COLO668 (cell line): ENCODE results near the gene DLGAP3.
A peak's percentile ranks its signal among the peaks of the same experiment; 100 is the strongest.
"Not testable (repeated sequence)": the region's sequence is repeated elsewhere in the genome, so short reads cannot be mapped to it uniquely, and the experiment has no call there.

Experiments used
- DNase-seq: peaks from one replicate; lab custom pipeline; 2025; ENCODE audit not compliant: unreplicated experiment; lab: John Stamatoyannopoulos, UW

DLGAP3 gene

GRCh38 chr1:34929497-34929852 lies at the start of gene DLGAP3:
Gene DLGAP3 (minus strand): TSS chr1:34929650. CDS start chr1:34905383, 24,267 bp downstream.
- DNase-seq = peak; percentile 68

DNA sequence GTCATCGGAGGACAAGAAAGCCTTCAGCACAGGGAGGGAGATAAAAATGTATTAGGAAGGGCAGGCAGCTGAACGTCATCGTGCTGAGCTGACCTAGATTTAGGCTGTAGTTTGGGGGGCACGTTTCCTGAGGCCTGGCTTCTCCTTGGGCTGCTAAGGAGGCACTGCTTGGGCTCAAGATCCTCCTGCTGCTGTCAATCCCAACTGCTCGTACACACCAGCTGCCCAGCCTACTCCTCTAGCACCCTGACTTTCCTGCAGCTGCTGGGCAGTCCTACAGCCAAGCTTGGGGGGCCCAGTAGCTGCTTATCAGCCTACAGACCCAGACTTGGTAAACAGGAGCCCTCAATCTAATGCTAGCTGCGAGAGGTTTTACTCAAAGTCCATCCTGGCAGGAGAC lies 49.5 kb upstream of the DLGAP3 start:
- DNase-seq = no peak

- no peak for DNase-seq
Observed at GRCh38 chr1:34977858-34978257, 48.4 kb upstream of the DLGAP3 start.

- DNase-seq = no peak
Observed at GRCh38 chr1:34977210-34977471, 47.7 kb upstream of the DLGAP3 start.

DNA sequence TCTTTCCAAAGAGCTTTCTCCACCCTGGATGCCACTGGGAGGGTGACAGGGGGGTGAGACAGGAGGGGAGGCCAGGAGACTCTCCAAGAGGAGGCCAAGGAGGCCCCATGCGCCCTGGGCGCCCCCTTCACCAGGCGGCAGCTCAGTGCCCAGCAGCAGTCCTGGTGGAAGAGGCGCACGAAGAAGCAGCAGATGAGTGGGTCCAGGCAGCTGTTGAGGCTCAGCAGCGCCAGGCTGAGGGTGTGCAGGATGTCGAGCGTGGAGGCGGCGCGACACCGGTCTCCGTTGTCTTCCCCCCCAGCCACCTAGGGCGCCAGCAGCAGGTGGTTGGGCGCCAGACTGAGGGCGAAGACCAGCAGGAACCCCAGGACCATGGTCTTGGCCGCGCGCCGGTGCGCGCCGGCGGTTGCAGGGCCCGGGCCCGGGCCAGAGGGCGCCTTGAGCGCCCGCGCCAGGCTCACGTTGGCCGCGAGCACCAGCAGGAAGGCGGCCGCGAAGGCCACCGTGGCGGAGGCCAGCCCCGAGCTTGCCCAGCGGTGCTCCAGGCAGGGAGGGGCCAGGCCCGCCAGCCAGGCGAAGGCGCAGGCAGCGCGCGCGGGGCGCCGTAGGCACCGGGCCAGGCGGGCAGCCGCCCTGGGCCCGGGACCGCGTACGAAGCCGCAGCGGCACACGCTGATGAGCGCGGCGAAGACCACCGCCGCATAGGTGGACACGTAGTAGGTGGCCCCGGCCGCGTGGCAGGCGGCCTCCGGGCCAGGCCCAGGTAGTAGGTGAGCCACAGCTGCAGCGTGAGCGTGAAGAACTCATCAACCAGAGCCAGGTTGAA lies 47.1 kb upstream of the DLGAP3 start:
- DNase-seq = no peak

- no peak for DNase-seq
Observed at GRCh38 chr1:34975771-34976170, 46.3 kb upstream of the DLGAP3 start.

GRCh38 chr1:34975338-34975737 lies 45.9 kb upstream of the DLGAP3 start:
- DNase-seq = no peak

- no peak for DNase-seq
Observed at GRCh38 chr1:34974626-34975025, 45.2 kb upstream of the DLGAP3 start.

- DNase-seq = no peak
Observed at GRCh38 chr1:34973326-34973725, 43.9 kb upstream of the DLGAP3 start.

DNA sequence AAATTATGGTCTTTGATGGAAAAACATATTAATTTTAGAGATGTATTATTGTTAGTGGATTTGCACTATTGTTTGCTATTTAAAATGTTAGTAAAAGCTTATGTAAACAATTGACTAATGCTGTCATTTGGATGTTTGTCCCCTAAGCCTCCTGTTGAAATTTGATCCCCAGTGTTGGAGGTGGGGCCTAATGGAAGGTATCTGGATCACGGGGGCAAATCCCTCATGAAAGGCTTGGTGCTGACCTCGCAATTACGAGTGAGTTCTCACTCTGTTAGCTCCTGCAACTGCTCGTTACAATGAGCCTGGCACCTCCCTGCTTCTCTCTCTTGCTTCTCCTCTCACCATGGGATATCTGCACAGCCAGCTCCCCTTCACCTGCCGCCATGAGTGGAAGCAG lies 41.4 kb upstream of the DLGAP3 start:
- peak; percentile 60 for DNase-seq

GRCh38 chr1:34970220-34970735 lies 40.8 kb upstream of the DLGAP3 start:
- DNase-seq = no peak

GRCh38 chr1:34968297-34968696 lies 38.8 kb upstream of the DLGAP3 start:
- not testable (repeated sequence) for DNase-seq

DNA sequence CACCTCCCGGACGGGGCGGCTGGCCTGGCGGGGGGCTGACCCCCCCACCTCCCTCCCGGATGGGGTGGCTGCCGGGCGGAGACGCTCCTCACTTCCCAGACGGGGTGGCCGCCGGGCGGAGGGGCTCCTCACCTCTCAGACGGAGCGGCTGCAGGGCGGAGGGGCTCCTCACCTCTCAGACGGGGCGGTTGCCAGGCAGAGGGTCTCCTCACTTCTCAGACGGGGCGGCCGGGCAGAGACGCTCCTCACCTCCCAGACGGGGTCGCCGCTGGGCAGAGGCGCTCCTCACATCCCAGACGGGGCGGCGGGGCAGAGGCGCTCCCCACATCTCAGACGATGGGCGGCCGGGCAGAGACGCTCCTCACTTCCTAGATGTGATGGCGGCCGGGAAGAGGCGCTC lies 38.2 kb upstream of the DLGAP3 start:
- not testable (repeated sequence) for DNase-seq

DNA sequence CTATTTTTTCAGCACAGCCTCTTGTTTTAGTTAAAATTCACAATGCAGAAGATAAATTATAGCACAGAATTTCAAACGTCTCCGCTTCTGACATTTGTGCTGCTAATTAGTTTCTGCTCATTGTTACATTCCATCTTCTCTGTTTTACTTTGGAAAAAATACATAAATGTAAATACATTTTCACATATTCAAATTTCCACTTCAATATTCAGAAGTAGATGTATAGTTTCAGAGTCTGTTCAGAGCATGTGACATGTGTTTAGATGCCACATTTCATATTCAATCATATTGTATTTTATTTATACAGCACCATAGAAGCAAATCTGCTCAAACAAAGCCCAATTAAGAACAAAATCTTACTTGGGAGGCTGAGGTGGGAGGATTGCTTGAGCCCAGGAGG lies 36.1 kb upstream of the DLGAP3 start:
- no peak for DNase-seq

- no peak for DNase-seq
Observed at GRCh38 chr1:34950428-34950827, 21.0 kb upstream of the DLGAP3 start.

DNA sequence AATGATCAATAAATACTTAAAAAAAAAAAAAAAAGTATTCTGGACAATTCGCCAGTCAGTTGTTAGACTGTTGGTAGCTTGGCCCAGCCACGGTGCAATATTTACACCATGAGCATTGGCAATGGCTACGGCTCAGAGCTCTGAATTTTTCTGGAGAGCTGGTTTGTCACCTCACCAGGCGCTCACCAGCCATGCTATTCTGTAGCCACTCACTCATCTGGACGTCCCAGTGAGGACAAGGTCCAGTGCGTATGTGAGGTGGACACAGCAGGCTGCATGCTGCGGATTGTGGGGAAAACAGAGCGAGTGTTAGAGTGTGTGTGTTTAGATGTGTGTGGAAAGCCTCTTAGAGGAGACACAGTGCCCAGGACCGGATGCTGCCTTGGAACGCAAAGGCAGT lies 19.3 kb upstream of the DLGAP3 start:
- not testable (repeated sequence) for DNase-seq

DNA sequence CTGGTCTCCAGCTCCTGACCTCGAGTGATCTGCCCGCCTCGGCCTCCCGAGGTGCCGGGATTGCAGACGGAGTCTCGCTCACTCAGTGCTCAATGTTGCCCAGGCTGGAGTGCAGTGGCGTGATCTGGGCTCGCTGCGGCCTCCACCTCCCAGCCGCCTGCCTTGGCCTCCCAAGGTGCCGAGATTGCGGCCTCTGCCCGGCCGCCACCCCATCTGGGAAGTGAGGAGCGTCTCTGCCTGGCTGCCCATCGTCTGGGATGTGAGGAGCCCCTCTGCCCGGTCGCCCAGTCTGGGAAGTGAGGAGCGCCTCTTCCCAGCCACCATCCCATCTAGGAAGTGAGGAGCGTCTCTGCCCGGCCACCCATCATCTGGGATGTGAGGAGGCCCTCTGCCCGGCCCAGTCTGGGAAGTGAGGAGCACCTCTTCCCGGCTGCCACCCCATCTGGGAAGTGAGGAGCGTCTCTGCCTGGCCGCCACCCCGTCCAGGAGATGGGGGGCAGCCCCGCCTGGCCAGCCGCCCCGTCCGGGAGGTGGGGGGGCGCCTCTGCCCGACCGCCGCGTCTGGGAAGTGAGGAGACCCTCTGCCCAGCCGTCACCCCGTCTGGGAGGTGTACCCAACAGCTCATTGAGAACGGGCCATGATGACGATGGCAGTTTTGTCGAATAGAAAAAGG lies 18.3 kb upstream of the DLGAP3 start:
- not testable (repeated sequence) for DNase-seq

DNA sequence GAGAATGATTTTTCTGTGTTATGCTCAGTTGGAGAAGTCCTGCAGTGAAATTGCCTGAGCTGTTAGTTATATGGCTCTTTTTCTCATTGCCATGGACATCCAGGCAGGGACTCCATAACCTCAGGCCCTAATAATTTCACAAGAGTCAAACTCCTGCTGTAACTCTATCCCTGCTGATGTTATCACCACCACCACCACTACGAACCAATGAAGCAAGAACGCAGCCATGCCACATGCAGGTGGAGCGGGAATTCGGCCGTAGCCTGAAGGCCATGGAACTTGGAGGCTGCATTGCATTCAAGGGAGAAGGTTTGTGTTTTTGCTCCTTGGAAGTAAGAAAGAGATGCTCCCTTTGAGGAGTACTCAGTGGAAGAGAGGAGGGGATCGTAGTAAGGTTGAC lies 16.8 kb upstream of the DLGAP3 start:
- DNase-seq = no peak

GRCh38 chr1:34941798-34942197 lies 12.3 kb upstream of the DLGAP3 start:
- not testable (repeated sequence) for DNase-seq

GRCh38 chr1:34930702-34931071 lies 1.2 kb upstream of the DLGAP3 start:
- no peak for DNase-seq

- DNase-seq = no peak
Observed at GRCh38 chr1:34929853-34930701, 627 bp upstream of the DLGAP3 start.
